HepG2 (cell line): ENCODE data around the gene IGDCC3. TPM values are rescaled to one million over a fixed set of nuclear protein-coding genes. Genes with fewer than 3 reads are reported as not detected.
A peak's percentile ranks its signal among the peaks of the same experiment; 100 is the strongest.

Experiments
- AGO2 ChIP-seq: fragments of 200-400 bp; formaldehyde crosslinking; optimal IDR thresholded peaks from 2 replicates; pipeline ENCODE3; 2017; ENCODE audit warnings: mild to moderate bottlenecking, low read depth, low read length, moderate library complexity
- ASH2L ChIP-seq: fragments of 300-600, 200-600 bp; sonication (generic); IDR thresholded peaks from 2 replicates; pipeline ENCODE4 v1.7.0; 2017; ENCODE audit warnings: low read depth, mild to moderate bottlenecking, moderate library complexity, mixed read lengths, low read length; ENCODE audit not compliant: insufficient read length
- MEIS1 ChIP-seq: sonication (generic); formaldehyde crosslinking; IDR thresholded peaks from 2 replicates; pipeline ENCODE4 v1.9.0; 2021; ENCODE audit warnings: mild to moderate bottlenecking, missing genetic modification reagents, moderate library complexity, borderline replicate concordance
- PITX1 ChIP-seq: sonication (generic); formaldehyde crosslinking; IDR thresholded peaks from 2 replicates; pipeline ENCODE4 v1.5.1; 2020; ENCODE audit warnings: mild to moderate bottlenecking, missing genetic modification reagents
- RARG ChIP-seq: sonication (generic); formaldehyde crosslinking; IDR thresholded peaks from 2 replicates; pipeline ENCODE4 v1.4.0; 2020; ENCODE audit warnings: low read depth, mild to moderate bottlenecking, missing genetic modification reagents
- RFXAP ChIP-seq: sonication (generic); formaldehyde crosslinking; IDR thresholded peaks from 2 replicates; pipeline ENCODE4 v1.4.0; 2020; ENCODE audit warnings: missing genetic modification reagents, borderline replicate concordance
- SETDB1 ChIP-seq: sonication (generic); formaldehyde crosslinking; IDR thresholded peaks from 2 replicates; pipeline ENCODE4 v1.5.1; 2020; ENCODE audit warnings: missing genetic modification reagents, mild to moderate bottlenecking, borderline replicate concordance
- ZFP37 ChIP-seq: sonication (generic); formaldehyde crosslinking; IDR thresholded peaks from 2 replicates; pipeline ENCODE4 v1.4.0; 2020; ENCODE audit warnings: missing genetic modification reagents, borderline replicate concordance
- ZNF232 ChIP-seq: sonication (generic); formaldehyde crosslinking; IDR thresholded peaks from 2 replicates; pipeline ENCODE4 v1.4.0; 2020; ENCODE audit warnings: missing genetic modification reagents, borderline replicate concordance
- ZNF713 ChIP-seq: sonication (generic); formaldehyde crosslinking; IDR thresholded peaks from 2 replicates; pipeline ENCODE4 v1.4.0; 2020; ENCODE audit warnings: mild to moderate bottlenecking, missing genetic modification reagents
- ZSCAN31 ChIP-seq: sonication (generic); formaldehyde crosslinking; IDR thresholded peaks from 2 replicates; pipeline ENCODE4 v1.5.0; 2020; ENCODE audit warnings: low read depth, mild to moderate bottlenecking, missing genetic modification reagents
- polyA plus RNA-seq, 8 experiments: library from polyadenylated mRNA; depleted of rRNA in 3 of 8; stranded (reverse) in 7 of 8; unstranded in 1 of 8; fragments of >200 nt; fragmentation: Illumina TruSeq in 4 of 8; extraction: Trizol in 4 of 8; gene quantifications; 2 replicates each; pipeline versions ENCODE4 v1.2.1 to v1.2.3, GENCODE V29; 2011 to 2016; ENCODE audit warnings: low read depth in 4 of 8, missing spikeins in 1 of 8, mixed read lengths in 1 of 8; ENCODE audit not compliant: insufficient read depth in 1 of 8
- total RNA-seq, 5 experiments: library from RNA; depleted of rRNA; stranded (reverse); fragments of >200 nt; fragmentation: Illumina TruSeq; extraction: Trizol; gene quantifications; 2 replicates each; pipeline ENCODE4 v1.2.3, GENCODE V29; 2016; ENCODE audit warnings: low read depth in 1 of 5
- TF ChIP-seq, protein P1 (sequence below): sonication (generic); formaldehyde crosslinking; IDR thresholded peaks from 2 replicates; pipeline ENCODE4 v1.5.0; 2020; ENCODE audit warnings: mild to moderate bottlenecking, missing genetic modification reagents, borderline replicate concordance
- TF ChIP-seq, protein P2 (sequence below): sonication (generic); formaldehyde crosslinking; conservative IDR thresholded peaks from 2 replicates; pipeline ENCODE4 v1.4.0; 2020; ENCODE audit warnings: missing genetic modification reagents
- TF ChIP-seq, protein P3 (sequence below): sonication (generic); formaldehyde crosslinking; IDR thresholded peaks from 2 replicates; pipeline ENCODE4 v1.8.1; 2022; ENCODE audit warnings: low read depth, mild to moderate bottlenecking, missing genetic modification reagents

The IGDCC3 gene
- total and polyA plus RNA-seq, 2 of the 13 experiments (the other 11 are each of a cell fraction or from before 2014, with no cell fraction given) = 30.1 to 51.8 TPM

DNA sequence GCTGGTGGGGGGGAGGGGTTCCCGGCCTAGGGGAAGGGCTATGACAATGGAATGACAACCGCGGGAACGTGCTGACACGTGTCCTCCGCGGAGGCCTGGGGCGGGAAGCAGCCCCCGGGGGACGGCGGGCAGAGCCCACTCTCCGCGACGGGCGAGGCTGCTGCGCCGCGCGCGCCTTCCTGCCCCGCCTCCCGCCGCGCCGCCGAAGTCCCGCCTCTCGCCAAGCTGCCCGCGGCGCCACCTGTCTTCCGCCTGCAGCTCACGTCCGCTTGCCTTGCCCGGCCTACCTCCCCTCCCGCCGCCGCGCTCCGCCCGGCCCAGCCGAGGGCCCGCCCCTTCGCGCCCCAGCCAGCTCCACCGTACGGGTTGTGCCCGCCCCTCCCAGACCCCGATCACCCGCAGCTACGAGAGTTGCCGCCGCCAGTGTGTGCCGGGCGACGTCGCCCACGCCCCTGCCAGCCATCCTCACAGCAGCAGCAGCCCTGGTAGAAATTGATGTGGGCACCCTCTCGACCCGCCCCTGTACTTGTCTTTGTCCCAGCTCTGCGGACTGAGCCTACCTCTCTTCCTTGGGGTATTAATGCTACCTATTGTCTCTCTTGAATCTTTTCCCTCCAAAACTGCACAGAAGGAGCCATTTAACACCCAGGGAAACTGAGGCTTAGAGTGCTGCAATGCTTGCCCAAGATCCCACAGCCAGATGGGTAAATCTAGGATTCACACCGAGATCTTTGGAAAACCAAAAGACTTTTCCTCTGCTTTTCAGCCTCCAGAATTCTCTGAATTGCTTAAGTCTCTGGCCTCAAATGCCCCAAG, 90.9 kb downstream of the IGDCC3 start, which contains the start of gene PARP16 (continued):
- TF ChIP-seq, protein P1, sequence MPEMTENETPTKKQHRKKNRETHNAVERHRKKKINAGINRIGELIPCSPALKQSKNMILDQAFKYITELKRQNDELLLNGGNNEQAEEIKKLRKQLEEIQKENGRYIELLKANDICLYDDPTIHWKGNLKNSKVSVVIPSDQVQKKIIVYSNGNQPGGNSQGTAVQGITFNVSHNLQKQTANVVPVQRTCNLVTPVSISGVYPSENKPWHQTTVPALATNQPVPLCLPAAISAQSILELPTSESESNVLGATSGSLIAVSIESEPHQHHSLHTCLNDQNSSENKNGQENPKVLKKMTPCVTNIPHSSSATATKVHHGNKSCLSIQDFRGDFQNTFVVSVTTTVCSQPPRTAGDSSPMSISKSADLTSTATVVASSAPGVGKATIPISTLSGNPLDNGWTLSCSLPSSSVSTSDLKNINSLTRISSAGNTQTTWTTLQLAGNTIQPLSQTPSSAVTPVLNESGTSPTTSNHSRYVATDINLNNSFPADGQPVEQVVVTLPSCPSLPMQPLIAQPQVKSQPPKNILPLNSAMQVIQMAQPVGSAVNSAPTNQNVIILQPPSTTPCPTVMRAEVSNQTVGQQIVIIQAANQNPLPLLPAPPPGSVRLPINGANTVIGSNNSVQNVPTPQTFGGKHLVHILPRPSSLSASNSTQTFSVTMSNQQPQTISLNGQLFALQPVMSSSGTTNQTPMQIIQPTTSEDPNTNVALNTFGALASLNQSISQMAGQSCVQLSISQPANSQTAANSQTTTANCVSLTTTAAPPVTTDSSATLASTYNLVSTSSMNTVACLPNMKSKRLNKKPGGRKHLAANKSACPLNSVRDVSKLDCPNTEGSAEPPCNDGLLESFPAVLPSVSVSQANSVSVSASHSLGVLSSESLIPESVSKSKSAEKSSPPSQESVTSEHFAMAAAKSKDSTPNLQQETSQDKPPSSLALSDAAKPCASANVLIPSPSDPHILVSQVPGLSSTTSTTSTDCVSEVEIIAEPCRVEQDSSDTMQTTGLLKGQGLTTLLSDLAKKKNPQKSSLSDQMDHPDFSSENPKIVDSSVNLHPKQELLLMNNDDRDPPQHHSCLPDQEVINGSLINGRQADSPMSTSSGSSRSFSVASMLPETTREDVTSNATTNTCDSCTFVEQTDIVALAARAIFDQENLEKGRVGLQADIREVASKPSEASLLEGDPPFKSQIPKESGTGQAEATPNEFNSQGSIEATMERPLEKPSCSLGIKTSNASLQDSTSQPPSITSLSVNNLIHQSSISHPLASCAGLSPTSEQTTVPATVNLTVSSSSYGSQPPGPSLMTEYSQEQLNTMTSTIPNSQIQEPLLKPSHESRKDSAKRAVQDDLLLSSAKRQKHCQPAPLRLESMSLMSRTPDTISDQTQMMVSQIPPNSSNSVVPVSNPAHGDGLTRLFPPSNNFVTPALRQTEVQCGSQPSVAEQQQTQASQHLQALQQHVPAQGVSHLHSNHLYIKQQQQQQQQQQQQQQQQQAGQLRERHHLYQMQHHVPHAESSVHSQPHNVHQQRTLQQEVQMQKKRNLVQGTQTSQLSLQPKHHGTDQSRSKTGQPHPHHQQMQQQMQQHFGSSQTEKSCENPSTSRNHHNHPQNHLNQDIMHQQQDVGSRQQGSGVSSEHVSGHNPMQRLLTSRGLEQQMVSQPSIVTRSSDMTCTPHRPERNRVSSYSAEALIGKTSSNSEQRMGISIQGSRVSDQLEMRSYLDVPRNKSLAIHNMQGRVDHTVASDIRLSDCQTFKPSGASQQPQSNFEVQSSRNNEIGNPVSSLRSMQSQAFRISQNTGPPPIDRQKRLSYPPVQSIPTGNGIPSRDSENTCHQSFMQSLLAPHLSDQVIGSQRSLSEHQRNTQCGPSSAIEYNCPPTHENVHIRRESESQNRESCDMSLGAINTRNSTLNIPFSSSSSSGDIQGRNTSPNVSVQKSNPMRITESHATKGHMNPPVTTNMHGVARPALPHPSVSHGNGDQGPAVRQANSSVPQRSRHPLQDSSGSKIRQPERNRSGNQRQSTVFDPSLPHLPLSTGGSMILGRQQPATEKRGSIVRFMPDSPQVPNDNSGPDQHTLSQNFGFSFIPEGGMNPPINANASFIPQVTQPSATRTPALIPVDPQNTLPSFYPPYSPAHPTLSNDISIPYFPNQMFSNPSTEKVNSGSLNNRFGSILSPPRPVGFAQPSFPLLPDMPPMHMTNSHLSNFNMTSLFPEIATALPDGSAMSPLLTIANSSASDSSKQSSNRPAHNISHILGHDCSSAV (CRISPR knock-in tag) = no peak
- TF ChIP-seq MEIS1 (CRISPR knock-in tag) (0 out of 2 replicates have a peak, but pooled peaks have one; percentile 24), RFXAP (peak; percentile 32; the same call in 1 of the 2 replicates), AGO2 (peak; percentile 7), PITX1 (CRISPR knock-in tag) (no peak), ZNF713 (CRISPR knock-in tag) (no peak; the same call in 1 of the 2 replicates), ZSCAN31 (CRISPR knock-in tag) (peak; percentile 23; the same call in 1 of the 2 replicates), SETDB1 (CRISPR knock-in tag) (no peak), ZFP37 (0 out of 2 replicates have a peak, but pooled peaks have one; percentile 42), ASH2L (peak; percentile 54), RARG (CRISPR knock-in tag) (no peak), ZNF232 (CRISPR knock-in tag) (peak; percentile 55; the same call in 1 of the 2 replicates)
- TF ChIP-seq, protein P2, sequence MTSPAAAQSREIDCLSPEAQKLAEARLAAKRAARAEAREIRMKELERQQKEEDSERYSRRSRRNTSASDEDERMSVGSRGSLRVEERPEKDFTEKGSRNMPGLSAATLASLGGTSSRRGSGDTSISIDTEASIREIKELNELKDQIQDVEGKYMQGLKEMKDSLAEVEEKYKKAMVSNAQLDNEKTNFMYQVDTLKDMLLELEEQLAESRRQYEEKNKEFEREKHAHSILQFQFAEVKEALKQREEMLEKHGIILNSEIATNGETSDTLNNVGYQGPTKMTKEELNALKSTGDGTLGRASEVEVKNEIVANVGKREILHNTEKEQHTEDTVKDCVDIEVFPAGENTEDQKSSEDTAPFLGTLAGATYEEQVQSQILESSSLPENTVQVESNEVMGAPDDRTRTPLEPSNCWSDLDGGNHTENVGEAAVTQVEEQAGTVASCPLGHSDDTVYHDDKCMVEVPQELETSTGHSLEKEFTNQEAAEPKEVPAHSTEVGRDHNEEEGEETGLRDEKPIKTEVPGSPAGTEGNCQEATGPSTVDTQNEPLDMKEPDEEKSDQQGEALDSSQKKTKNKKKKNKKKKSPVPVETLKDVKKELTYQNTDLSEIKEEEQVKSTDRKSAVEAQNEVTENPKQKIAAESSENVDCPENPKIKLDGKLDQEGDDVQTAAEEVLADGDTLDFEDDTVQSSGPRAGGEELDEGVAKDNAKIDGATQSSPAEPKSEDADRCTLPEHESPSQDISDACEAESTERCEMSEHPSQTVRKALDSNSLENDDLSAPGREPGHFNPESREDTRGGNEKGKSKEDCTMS (CRISPR knock-in tag) = no peak
- TF ChIP-seq, protein P3, sequence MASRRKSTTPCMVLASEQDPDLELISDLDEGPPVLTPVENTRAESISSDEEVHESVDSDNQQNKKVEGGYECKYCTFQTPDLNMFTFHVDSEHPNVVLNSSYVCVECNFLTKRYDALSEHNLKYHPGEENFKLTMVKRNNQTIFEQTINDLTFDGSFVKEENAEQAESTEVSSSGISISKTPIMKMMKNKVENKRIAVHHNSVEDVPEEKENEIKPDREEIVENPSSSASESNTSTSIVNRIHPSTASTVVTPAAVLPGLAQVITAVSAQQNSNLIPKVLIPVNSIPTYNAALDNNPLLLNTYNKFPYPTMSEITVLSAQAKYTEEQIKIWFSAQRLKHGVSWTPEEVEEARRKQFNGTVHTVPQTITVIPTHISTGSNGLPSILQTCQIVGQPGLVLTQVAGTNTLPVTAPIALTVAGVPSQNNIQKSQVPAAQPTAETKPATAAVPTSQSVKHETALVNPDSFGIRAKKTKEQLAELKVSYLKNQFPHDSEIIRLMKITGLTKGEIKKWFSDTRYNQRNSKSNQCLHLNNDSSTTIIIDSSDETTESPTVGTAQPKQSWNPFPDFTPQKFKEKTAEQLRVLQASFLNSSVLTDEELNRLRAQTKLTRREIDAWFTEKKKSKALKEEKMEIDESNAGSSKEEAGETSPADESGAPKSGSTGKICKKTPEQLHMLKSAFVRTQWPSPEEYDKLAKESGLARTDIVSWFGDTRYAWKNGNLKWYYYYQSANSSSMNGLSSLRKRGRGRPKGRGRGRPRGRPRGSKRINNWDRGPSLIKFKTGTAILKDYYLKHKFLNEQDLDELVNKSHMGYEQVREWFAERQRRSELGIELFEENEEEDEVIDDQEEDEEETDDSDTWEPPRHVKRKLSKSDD (CRISPR knock-in tag) = no peak
